ENCODE measurements around the gene IVD.

- TF ChIP-seq TAF1 (IDR thresholded peaks at IDR 0.05; ENCODE audit: low read depth), result no peak
- TF ChIP-seq, protein P1, sequence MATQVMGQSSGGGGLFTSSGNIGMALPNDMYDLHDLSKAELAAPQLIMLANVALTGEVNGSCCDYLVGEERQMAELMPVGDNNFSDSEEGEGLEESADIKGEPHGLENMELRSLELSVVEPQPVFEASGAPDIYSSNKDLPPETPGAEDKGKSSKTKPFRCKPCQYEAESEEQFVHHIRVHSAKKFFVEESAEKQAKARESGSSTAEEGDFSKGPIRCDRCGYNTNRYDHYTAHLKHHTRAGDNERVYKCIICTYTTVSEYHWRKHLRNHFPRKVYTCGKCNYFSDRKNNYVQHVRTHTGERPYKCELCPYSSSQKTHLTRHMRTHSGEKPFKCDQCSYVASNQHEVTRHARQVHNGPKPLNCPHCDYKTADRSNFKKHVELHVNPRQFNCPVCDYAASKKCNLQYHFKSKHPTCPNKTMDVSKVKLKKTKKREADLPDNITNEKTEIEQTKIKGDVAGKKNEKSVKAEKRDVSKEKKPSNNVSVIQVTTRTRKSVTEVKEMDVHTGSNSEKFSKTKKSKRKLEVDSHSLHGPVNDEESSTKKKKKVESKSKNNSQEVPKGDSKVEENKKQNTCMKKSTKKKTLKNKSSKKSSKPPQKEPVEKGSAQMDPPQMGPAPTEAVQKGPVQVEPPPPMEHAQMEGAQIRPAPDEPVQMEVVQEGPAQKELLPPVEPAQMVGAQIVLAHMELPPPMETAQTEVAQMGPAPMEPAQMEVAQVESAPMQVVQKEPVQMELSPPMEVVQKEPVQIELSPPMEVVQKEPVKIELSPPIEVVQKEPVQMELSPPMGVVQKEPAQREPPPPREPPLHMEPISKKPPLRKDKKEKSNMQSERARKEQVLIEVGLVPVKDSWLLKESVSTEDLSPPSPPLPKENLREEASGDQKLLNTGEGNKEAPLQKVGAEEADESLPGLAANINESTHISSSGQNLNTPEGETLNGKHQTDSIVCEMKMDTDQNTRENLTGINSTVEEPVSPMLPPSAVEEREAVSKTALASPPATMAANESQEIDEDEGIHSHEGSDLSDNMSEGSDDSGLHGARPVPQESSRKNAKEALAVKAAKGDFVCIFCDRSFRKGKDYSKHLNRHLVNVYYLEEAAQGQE (IDR thresholded peaks at IDR 0.05; ENCODE audit: low read depth), result no peak
- no peak for TF ChIP-seq CEBPB (IDR thresholded peaks at IDR 0.05)
- TF ChIP-seq RAD21 (IDR thresholded peaks at IDR 0.05; ENCODE audit: low read depth), result no peak
- no peak for TF ChIP-seq TCF12 (IDR thresholded peaks at IDR 0.05; ENCODE audit: low read depth)
- no peak for TF ChIP-seq ZBTB7A (IDR thresholded peaks at IDR 0.05; ENCODE audit: low read depth)
- TF ChIP-seq YY1 (IDR thresholded peaks at IDR 0.05; ENCODE audit: low read depth), result no peak
- TF ChIP-seq MAX (IDR thresholded peaks at IDR 0.05), result no peak
- TF ChIP-seq TEAD4 (IDR thresholded peaks at IDR 0.05), result no peak
Measured at GRCh38 chr15:40436116-40436891, 30.7 kb downstream of the IVD start.

Data from Ishikawa (cell line).